Endothelial cell of umbilical vein (primary cell): Measurements from ENCODE around the gene KIF22.

ENCODE experiments used
- POLR2AphosphoS5 ChIP-seq: IDR thresholded peaks from 2 replicates; pipeline ENCODE4 v1.6.1; 2012; ENCODE audit warnings: low read depth, mild to moderate bottlenecking, control low read depth, low read length, moderate library complexity; ENCODE audit not compliant: insufficient read depth
- TF ChIP-seq, protein P1 (sequence below), 2 donors: IDR thresholded peaks; 1 replicate in 1 of 2; 2 replicates in 1 of 2; pipeline ENCODE4 v1.5.1; 2011; ENCODE audit warnings: low read length in 2 of 2, mild to moderate bottlenecking in 2 of 2, moderate library complexity in 2 of 2, control low read depth in 1 of 2, inconsistent platforms in 1 of 2, low read depth in 1 of 2; ENCODE audit not compliant: insufficient read depth in 1 of 2; ENCODE audit errors: extremely low read depth in 1 of 2

DNA sequence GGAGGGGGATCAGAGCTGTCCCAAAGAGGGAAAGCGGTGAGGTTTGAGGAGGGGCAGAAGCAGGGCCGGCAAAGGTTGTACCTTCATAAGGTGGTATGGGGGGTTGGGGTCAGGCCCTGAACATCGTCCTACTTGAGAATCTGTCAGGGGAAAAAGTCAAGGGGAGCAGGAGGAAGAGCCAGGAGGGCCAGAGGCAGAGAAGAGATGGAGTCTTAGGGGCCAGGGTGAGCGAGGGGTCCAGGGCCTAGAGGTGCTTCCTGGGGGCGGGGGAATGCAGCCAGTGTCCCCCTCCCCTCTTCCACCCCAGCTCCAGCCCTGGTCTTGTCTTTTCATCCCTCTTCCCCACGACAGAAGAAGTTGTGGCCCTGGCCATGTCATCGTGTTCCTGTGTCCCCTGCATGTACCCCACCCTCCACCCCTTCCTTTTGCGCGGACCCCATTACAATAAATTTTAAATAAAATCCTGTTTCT, 20.2 kb downstream of the KIF22 start:
- TF ChIP-seq POLR2AphosphoS5 = no peak
- TF ChIP-seq, protein P1, sequence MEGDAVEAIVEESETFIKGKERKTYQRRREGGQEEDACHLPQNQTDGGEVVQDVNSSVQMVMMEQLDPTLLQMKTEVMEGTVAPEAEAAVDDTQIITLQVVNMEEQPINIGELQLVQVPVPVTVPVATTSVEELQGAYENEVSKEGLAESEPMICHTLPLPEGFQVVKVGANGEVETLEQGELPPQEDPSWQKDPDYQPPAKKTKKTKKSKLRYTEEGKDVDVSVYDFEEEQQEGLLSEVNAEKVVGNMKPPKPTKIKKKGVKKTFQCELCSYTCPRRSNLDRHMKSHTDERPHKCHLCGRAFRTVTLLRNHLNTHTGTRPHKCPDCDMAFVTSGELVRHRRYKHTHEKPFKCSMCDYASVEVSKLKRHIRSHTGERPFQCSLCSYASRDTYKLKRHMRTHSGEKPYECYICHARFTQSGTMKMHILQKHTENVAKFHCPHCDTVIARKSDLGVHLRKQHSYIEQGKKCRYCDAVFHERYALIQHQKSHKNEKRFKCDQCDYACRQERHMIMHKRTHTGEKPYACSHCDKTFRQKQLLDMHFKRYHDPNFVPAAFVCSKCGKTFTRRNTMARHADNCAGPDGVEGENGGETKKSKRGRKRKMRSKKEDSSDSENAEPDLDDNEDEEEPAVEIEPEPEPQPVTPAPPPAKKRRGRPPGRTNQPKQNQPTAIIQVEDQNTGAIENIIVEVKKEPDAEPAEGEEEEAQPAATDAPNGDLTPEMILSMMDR (IDR thresholded peaks at IDR 0.05; ENCODE audit: extremely low read depth in 1 of 2, insufficient read depth in 1 of 2, low read depth in 1 of 2, low read length in 2 of 2) = no peak
